Raji (cell line): ENCODE results near the gene KAT6B.

Source experiments
- POLR2A ChIP-seq: IDR thresholded peaks from 2 replicates; pipeline ENCODE4 v1.6.1; 2011; ENCODE audit warnings: low read depth, low read length, control low read depth; ENCODE audit not compliant: insufficient read depth

The KAT6B gene

GRCh38 chr10:74967911-74968666 is 141.7 kb downstream of the KAT6B start:
- no peak for TF ChIP-seq POLR2A

GRCh38 chr10:74968667-74969061 is 142.3 kb downstream of the KAT6B start:
- no peak for TF ChIP-seq POLR2A

- TF ChIP-seq POLR2A = no peak
These were observed 142.7 kb downstream of the KAT6B start for GRCh38 chr10:74969093-74969492.

- TF ChIP-seq POLR2A = no peak
These were observed 143.1 kb downstream of the KAT6B start for GRCh38 chr10:74969530-74969929.

GRCh38 chr10:74973741-74974392 is 147.5 kb downstream of the KAT6B start:
- TF ChIP-seq POLR2A = no peak

- TF ChIP-seq POLR2A = no peak
These were observed 149.4 kb downstream of the KAT6B start for GRCh38 chr10:74975758-74976157.

- TF ChIP-seq POLR2A = no peak
These were observed 150.2 kb downstream of the KAT6B start for GRCh38 chr10:74976565-74976964.

GRCh38 chr10:74977072-74977471 is 150.7 kb downstream of the KAT6B start:
- TF ChIP-seq POLR2A = no peak

GRCh38 chr10:74977913-74978847 is 151.8 kb downstream of the KAT6B start:
- TF ChIP-seq POLR2A = no peak

GRCh38 chr10:74981831-74982633 is 155.6 kb downstream of the KAT6B start:
- no peak for TF ChIP-seq POLR2A

- no peak for TF ChIP-seq POLR2A
These were observed 156.2 kb downstream of the KAT6B start for GRCh38 chr10:74982634-74982982.

- TF ChIP-seq POLR2A = no peak
These were observed 157.0 kb downstream of the KAT6B start for GRCh38 chr10:74983383-74983782.

- no peak for TF ChIP-seq POLR2A
These were observed 161.1 kb downstream of the KAT6B start for GRCh38 chr10:74987339-74988053.

- TF ChIP-seq POLR2A = no peak
These were observed 161.8 kb downstream of the KAT6B start for GRCh38 chr10:74988054-74988775.
